Endothelial cell of umbilical vein (primary cell): ENCODE data around the gene FSTL4. TPM values are rescaled to one million over a fixed set of nuclear protein-coding genes. Genes with fewer than 3 reads are reported as not detected.

Experiments
- BruUV-seq: library from RNA; stranded (reverse); fragments of 400-500 nt; replicated peaks from 2 replicates; lab custom pipeline; 2021; lab: Mats Ljungman, UMichigan
- CTCF ChIA-PET: fragments of 300-600, 350-600 bp; sonication (Branson Sonifier 250); formaldehyde crosslinking; loops from one replicate; lab custom pipeline; 2021; ENCODE audit warnings: antibody characterized with exemption, inconsistent platforms; lab: Charles Lee
- POLR2A ChIA-PET: fragments of 300-600, 350-600 bp; sonication (Branson Sonifier 250); formaldehyde crosslinking; loops from one replicate; lab custom pipeline; 2021; ENCODE audit warnings: antibody characterized with exemption, inconsistent platforms; lab: Charles Lee
- DNase-seq: peaks from one replicate; pipeline ENCODE4 v3.0.0-alpha.2; 2011; ENCODE audit warnings: low read depth, low spot score
- FAIRE-seq: peaks from 2 replicates; lab custom pipeline; 2011; peaks lifted over from hg19 to GRCh38; lab: Jason Lieb, UNC
- H2AFZ ChIP-seq: 2 replicates; pipeline ENCODE4 v1.6.0; 2012; ENCODE audit warnings: low read depth, low read length, control low read depth, inconsistent platforms
- H3K27ac ChIP-seq: 2 replicates; pipeline ENCODE4 v1.5.1; 2011; ENCODE audit warnings: low read depth, mild to moderate bottlenecking, control low read depth, low read length, moderate library complexity; ENCODE audit not compliant: insufficient read depth
- H3K27me3 ChIP-seq, 2 experiments: 2 replicates each; pipeline versions ENCODE4 v1.6.0 to v1.6.1; 2011; ENCODE audit warnings: low read length in 2 of 2, mixed read lengths in 1 of 2; ENCODE audit not compliant: control insufficient read depth in 2 of 2, insufficient read depth in 2 of 2
- H3K36me3 ChIP-seq, 2 experiments: 2 replicates in 1 of 2; 3 replicates in 1 of 2; pipeline ENCODE4 v1.5.1; 2011; ENCODE audit warnings: low read length in 2 of 2, mild to moderate bottlenecking in 1 of 2, moderate library complexity in 1 of 2; ENCODE audit not compliant: control insufficient read depth in 2 of 2, insufficient read depth in 2 of 2; ENCODE audit errors: extremely low read depth in 1 of 2
- H3K4me1 ChIP-seq: 3 replicates; pipeline ENCODE4 v1.5.1; 2011; ENCODE audit warnings: mild to moderate bottlenecking, low read length; ENCODE audit not compliant: control insufficient read depth, insufficient read depth; ENCODE audit errors: extremely low read depth
- H3K4me2 ChIP-seq: 2 replicates; pipeline ENCODE4 v1.6.1; 2011; ENCODE audit warnings: low read length, control low read depth, mixed read lengths; ENCODE audit not compliant: insufficient read depth
- H3K4me3 ChIP-seq, 3 experiments: fragments of 200-600 bp in 1 of 3; sonication (generic), shearing (Covaris generic) in 1 of 3; replicated peaks in 1 of 3; 2 replicates each; pipeline ENCODE4 v1.5.1; 2011 to 2016; ENCODE audit warnings: control low read depth in 3 of 3, low read length in 3 of 3, mild to moderate bottlenecking in 2 of 3, inconsistent platforms in 1 of 3, low read depth in 1 of 3, moderate library complexity in 1 of 3; ENCODE audit not compliant: insufficient read depth in 1 of 3
- H3K79me2 ChIP-seq: 2 replicates; pipeline ENCODE4 v1.6.0; 2012; ENCODE audit warnings: low read length, inconsistent platforms; ENCODE audit not compliant: control insufficient read depth, insufficient read depth
- H3K9ac ChIP-seq: replicated peaks from 2 replicates; pipeline ENCODE3; 2011; ENCODE audit warnings: low read length, control low read depth; ENCODE audit not compliant: insufficient read depth; ENCODE audit errors: extremely low read depth
- H3K9me1 ChIP-seq: replicated peaks from 3 replicates; pipeline ENCODE4 v1.6.0; 2011; ENCODE audit warnings: mild to moderate bottlenecking, low read length; ENCODE audit not compliant: control insufficient read depth, insufficient read depth; ENCODE audit errors: extremely low read depth
- H3K9me3 ChIP-seq: replicated peaks from 2 replicates; pipeline ENCODE4 v1.5.1; 2012; ENCODE audit warnings: low read length, inconsistent platforms; ENCODE audit not compliant: control insufficient read depth, insufficient read depth
- H4K20me1 ChIP-seq: replicated peaks from 2 replicates; pipeline ENCODE3; 2011; ENCODE audit warnings: mild to moderate bottlenecking, low read length; ENCODE audit not compliant: control insufficient read depth, insufficient read depth; ENCODE audit errors: extremely low read depth
- EZH2 ChIP-seq: IDR thresholded peaks from 2 replicates; pipeline ENCODE4 v1.6.1; 2012; ENCODE audit warnings: borderline replicate concordance, low read depth, mild to moderate bottlenecking, moderate library complexity, low read length, inconsistent platforms; ENCODE audit not compliant: severe bottlenecking
- FOS ChIP-seq: IDR thresholded peaks from 2 replicates; pipeline ENCODE4 v1.6.1; 2011; ENCODE audit warnings: mild to moderate bottlenecking, low read length, moderate library complexity, borderline replicate concordance; ENCODE audit not compliant: insufficient read depth
- GATA2 ChIP-seq: IDR thresholded peaks from 2 replicates; pipeline ENCODE4 v1.7.0; 2011; ENCODE audit warnings: low read depth, mild to moderate bottlenecking, moderate library complexity, mixed read lengths, low read length; ENCODE audit not compliant: insufficient read length, insufficient read depth
- JUN ChIP-seq: IDR thresholded peaks from 2 replicates; pipeline ENCODE4 v1.6.1; 2011; ENCODE audit warnings: borderline replicate concordance, low read depth; ENCODE audit not compliant: insufficient read length, insufficient read depth
- MYC ChIP-seq: IDR thresholded peaks from one replicate; pipeline ENCODE4 v1.6.1; 2011; ENCODE audit warnings: mild to moderate bottlenecking, low read depth, low read length
- POLR2A ChIP-seq: IDR thresholded peaks from 2 replicates; pipeline ENCODE4 v1.6.1; 2012; ENCODE audit warnings: low read depth, mild to moderate bottlenecking, control low read depth, low read length
- POLR2AphosphoS5 ChIP-seq: IDR thresholded peaks from 2 replicates; pipeline ENCODE4 v1.6.1; 2012; ENCODE audit warnings: low read depth, mild to moderate bottlenecking, control low read depth, low read length, moderate library complexity; ENCODE audit not compliant: insufficient read depth
- dilution Hi-C: fragments of 300-500 bp; cut with MboI; formaldehyde crosslinking; loops from one replicate; pipeline ENCODE4 v1.15.0; 2019; ENCODE audit warnings: low sequenced_read_pairs; ENCODE audit not compliant: extremely low pct_ligation_motif_present
- intact Hi-C: fragments of 100-400 bp; cut with micrococcal nuclease; formaldehyde crosslinking; loops from one replicate; pipeline ENCODE4 v1.10.0; 2022
- polyA plus RNA-seq, 4 experiments: library from polyadenylated mRNA; depleted of rRNA in 3 of 4; stranded (reverse) in 3 of 4; unstranded in 1 of 4; fragments of >200 nt; gene quantifications; 2 replicates each; pipeline versions ENCODE4 v1.2.1 to v1.2.3, GENCODE V29; 2011 to 2012; ENCODE audit warnings: missing spikeins in 1 of 4
- total RNA-seq: library from RNA; stranded (reverse); gene quantifications from 2 replicates; pipeline ENCODE4 v1.2.3, GENCODE V29; 2021
- TF ChIP-seq, protein P1 (sequence below), 2 donors: IDR thresholded peaks; 1 replicate in 1 of 2; 2 replicates in 1 of 2; pipeline ENCODE4 v1.5.1; 2011; ENCODE audit warnings: low read length in 2 of 2, mild to moderate bottlenecking in 2 of 2, moderate library complexity in 2 of 2, control low read depth in 1 of 2, inconsistent platforms in 1 of 2, low read depth in 1 of 2; ENCODE audit not compliant: insufficient read depth in 1 of 2; ENCODE audit errors: extremely low read depth in 1 of 2
- TF ChIP-seq, protein P2 (sequence below): IDR thresholded peaks from 2 replicates; pipeline ENCODE4 v1.6.1; 2011; ENCODE audit not compliant: insufficient read depth, insufficient read length

Gene FSTL4
- total and polyA plus RNA-seq, 2 donors (not counting 3 experiments of a cell fraction or from before 2014, with no cell fraction given), result 0.18 TPM; not detected in 1

DNA sequence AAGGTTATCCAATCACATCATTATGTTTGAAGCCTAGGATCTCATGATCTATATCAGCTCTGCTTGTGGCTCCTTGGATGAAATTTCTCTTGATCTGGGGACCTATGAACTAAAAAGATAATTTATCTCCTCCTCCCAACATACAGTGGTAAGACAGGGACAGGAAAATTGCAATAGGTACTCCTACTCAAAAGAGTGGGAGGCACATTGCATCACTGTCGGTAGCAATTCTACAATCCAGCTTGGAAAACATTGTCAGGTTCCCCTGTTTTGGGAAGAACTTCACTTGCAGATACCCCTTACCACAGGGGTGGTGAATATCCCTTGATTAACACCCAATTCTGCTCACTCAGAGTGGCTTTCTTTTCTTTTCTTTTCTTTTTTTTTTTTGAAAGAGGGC is 452.8 kb downstream of the FSTL4 start:
- Histone ChIP-seq H3K4me1 (no peaks in the 10 kb centered on the region), H3K79me2 (no peaks in the 10 kb centered on the region), H3K9me3 (no peaks in the 10 kb centered on the region), H3K27ac (no peak overlapping the region), H3K9ac (no peak overlapping the region), H3K27me3 (peaks cover 0 to 4% of the 10 kb centered on the region in 2 experiments), H3K4me2 (no peak overlapping the region), H3K4me3 (no peak overlapping the region), H4K20me1 (no peaks in the 10 kb centered on the region), H3K9me1 (no peaks in the 10 kb centered on the region), H3K36me3 (no peaks in the 10 kb centered on the region), H2AFZ (no peak overlapping the region)
- ChIA-PET POLR2A (interaction anchor here (0.5 kb wide), 1 partner anchor 64 kb away, joined by 4 read pairs; no protein-coding TSS in a partner anchor), CTCF (no interaction called here)
- dilution Hi-C loops, result no loop called here
- FAIRE-seq, result no peak
- TF ChIP-seq MYC (no peak), JUN (no peak), EZH2 (no peak), POLR2AphosphoS5 (no peak), FOS (no peak), GATA2 (no peak), POLR2A (no peak)
- TF ChIP-seq, protein P1, sequence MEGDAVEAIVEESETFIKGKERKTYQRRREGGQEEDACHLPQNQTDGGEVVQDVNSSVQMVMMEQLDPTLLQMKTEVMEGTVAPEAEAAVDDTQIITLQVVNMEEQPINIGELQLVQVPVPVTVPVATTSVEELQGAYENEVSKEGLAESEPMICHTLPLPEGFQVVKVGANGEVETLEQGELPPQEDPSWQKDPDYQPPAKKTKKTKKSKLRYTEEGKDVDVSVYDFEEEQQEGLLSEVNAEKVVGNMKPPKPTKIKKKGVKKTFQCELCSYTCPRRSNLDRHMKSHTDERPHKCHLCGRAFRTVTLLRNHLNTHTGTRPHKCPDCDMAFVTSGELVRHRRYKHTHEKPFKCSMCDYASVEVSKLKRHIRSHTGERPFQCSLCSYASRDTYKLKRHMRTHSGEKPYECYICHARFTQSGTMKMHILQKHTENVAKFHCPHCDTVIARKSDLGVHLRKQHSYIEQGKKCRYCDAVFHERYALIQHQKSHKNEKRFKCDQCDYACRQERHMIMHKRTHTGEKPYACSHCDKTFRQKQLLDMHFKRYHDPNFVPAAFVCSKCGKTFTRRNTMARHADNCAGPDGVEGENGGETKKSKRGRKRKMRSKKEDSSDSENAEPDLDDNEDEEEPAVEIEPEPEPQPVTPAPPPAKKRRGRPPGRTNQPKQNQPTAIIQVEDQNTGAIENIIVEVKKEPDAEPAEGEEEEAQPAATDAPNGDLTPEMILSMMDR (IDR thresholded peaks at IDR 0.05; ENCODE audit: extremely low read depth in 1 of 2, insufficient read depth in 1 of 2, low read depth in 1 of 2, low read length in 2 of 2), result no peak
- TF ChIP-seq, protein P2, sequence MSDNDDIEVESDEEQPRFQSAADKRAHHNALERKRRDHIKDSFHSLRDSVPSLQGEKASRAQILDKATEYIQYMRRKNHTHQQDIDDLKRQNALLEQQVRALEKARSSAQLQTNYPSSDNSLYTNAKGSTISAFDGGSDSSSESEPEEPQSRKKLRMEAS, result no peak
- DNase-seq, result no peak
- intact Hi-C loops, result no loop called here
- BruUV-seq, result no TSS peak
